HG03521 (cell line): ENCODE measurements around the gene UBA6.
"Not testable (repeated sequence)": the region's sequence is repeated elsewhere in the genome, so short reads cannot be mapped to it uniquely, and the experiment has no call there.

ENCODE experiments used
- ATAC-seq: cut with Tn5 transposase; IDR thresholded peaks from one replicate; pipeline ENCODE4 v1.9.1; 2021; ENCODE audit warnings: mild to moderate bottlenecking, moderate library complexity; ENCODE audit not compliant: unreplicated experiment

UBA6 gene

DNA sequence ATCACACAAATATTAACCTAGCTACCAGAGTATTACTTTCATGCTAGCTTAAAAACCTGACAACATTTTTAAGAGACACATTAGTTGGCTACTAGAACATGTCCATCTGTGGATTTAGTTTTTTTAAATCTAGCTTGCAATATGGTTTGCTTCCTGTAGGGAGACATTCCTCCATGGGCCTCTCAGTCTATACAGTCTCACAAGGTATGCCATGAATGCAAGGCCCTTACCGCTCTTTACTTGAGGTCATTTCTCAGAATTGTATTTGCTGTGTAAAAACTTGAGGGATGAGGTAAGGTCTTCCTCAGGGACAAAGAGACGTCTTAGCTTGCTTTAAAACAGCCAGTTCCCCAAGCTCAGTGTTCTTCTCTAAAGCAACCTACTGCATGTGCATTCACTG lies 26.9 kb downstream of the UBA6 start:
- ATAC-seq, result no peak

- no peak for ATAC-seq
Observed at GRCh38 chr4:67668315-67668714, 32.6 kb downstream of the UBA6 start.

DNA sequence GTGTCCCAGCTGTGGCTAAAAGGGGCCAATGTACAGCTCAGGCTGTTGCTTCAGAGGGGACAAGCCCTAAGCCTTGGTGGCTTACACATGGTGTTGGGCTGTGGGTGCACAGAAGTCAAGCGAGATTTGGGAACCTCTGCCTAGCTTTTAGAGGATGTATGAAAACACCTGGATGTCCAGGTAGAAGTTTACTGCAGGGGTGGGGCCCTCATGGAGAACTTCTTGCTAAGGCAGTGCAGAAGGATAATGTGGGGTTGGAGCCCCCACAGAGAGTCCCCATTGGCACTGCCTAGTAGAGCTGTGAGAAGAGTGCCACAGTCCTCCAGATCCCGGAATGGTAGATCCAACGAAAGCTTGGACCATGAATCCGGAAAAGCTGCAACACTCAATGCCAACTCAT lies 40.5 kb downstream of the UBA6 start:
- ATAC-seq, result no peak

DNA sequence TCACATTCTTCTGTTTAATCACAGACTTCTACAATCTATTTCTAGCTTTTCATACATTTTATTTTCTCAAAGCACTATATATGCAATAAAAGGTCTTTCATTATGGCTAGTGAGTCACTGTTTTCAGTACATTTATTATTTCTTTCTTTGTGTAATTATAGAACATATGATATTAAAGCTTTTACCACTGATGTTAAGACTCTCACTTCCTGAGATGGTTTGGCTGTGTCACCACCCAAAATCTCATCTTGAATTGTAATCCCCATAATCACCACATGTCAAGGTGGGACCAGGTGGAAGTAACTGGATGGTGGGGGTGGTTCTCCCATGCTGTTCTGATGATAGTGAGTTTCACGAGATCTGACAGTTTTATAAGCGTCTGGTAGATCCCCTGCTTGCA lies 41.9 kb downstream of the UBA6 start:
- ATAC-seq, result no peak

- ATAC-seq, result no peak
Observed at GRCh38 chr4:67658302-67658701, 42.7 kb downstream of the UBA6 start.

- no peak for ATAC-seq
Observed at GRCh38 chr4:67651536-67651935, 49.4 kb downstream of the UBA6 start.

DNA sequence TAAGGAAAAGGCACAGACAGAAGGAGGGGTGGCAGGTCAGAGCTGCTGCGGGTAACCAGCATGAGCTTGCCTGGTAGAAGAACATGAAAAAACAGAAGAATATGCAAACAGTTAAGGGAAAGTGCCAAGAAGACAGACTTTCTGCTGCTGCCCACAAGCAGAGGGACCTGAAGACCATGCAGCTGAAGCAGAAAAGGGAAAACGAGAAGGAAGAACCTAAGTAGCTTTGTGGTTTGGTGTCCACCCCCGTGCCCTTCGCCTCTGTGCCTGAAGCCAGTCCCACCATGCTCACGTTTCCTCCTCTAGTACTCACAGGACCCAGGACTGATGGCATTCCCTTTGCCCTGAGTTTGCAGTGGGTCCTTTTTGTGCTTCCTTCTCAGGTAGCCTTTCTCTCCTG lies 62.8 kb downstream of the UBA6 start:
- no peak for ATAC-seq

GRCh38 chr4:67636978-67637377 lies 64.0 kb downstream of the UBA6 start:
- ATAC-seq, result not testable (repeated sequence)

DNA sequence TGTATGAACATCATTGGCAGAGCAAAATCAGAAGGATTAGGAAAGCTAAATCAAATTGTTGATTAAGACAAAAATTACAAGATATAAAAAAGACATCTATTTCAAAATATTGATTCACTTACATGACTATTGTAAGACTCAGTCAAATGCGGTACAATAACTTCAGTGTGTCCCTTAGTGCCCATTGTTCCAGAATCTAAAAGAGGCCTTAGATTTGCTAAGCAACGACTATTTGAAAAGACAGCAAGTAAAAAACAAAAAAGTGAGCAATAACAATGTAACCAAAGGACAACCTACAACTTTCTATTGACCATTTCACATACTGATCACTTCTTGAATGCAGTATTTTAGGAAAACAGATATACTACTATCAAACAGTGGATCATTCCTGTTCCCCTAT lies 65.6 kb downstream of the UBA6 start:
- no peak for ATAC-seq

DNA sequence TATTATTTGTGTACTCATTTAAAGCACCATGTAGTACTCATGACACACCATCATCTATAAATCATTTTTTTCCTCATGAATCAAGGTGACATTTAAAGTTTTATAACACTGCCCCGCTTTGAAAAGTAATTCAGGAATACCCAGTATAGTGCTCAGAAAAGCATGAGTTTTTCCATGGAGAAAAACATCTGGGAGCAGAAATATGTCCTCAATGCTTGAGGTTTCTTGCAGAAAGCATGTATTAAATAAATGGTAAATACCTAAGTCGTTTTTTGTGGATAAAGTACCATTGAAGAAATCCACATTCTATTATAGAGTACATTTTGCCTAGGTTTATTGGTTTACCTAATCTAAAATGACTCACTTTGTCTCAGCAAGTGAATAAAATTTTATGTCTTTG lies 66.2 kb downstream of the UBA6 start:
- ATAC-seq, result no peak

- ATAC-seq, result no peak
Observed at GRCh38 chr4:67632492-67632891, 68.5 kb downstream of the UBA6 start.

DNA sequence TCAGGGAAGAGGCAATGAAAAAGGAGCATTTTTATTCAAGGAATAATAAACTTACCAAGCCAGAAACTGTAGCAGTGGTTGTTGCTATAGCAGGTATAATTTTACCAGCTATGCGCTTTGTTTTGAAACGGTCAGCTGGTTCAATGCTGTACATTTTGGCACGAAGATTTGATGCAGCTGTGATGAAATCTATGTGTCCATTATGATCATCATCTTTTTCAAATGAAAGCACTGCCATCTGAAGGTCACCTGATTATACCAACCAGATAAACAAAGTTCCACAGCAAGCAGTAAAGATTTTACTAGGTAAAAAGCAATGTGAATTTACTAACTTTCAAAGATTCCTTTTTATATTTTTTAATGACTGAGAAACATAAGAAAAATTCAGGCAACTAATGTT lies 76.0 kb downstream of the UBA6 start:
- ATAC-seq, result no peak

- ATAC-seq, result no peak
Observed at GRCh38 chr4:67616478-67616877, 84.5 kb downstream of the UBA6 start.

- no peak for ATAC-seq
Observed at GRCh38 chr4:67615119-67615518, 85.8 kb downstream of the UBA6 start.

DNA sequence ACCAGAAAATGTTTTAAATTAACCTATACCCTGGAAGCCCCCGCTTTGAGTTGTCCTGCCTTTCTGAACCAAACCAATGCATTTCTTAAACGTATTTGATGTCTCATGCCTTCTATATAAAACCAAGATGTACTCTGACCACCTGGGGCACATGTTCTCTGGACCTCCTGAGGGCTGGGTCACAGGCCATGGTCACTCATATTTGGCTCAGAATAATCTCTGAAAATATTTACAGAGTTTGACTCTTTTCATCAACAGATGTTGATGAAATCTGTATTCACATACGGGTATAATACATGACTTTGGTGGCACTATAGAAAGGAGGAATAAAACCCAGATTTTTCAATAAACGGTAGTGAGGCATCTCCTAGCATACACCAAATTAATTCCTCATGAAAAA lies 86.8 kb downstream of the UBA6 start:
- no peak for ATAC-seq

DNA sequence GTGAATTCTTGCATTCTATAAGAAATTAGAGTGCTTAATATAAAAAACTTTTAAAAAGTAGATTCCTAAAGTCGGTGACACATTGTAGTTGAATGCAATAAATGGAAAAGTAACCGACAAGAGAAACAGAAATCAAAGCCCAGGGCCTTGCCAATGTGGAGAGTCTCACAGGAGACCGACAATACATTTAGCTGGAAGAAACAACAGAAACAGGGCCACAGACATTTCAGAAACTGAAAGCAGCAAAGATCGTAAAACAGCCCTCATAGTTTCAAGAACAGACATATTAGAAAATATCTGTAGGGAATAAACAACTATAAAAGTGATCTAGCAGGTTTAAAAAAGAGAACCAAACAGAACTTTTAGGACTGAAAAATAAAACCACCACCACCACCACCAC lies 92.9 kb downstream of the UBA6 start:
- no peak for ATAC-seq

DNA sequence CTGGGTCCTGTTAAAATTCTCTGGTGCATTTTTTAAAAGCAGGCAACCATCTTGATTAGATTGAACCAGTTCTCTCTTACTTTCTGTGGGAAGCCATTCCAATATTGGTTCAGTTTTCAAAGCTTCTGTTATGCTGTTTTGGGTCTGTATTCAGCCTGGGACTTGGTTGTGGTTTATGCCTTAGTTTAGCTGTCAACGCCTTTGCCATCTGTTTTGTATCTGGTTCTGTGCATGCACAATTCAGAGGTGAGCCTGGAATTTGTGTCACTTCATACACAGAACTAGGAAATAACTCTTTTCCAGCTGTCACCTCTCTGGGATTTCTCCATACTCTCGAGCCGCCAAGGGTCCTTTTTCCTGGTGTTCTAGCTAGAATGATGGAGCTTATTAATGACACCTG lies 96.2 kb downstream of the UBA6 start:
- no peak for ATAC-seq

DNA sequence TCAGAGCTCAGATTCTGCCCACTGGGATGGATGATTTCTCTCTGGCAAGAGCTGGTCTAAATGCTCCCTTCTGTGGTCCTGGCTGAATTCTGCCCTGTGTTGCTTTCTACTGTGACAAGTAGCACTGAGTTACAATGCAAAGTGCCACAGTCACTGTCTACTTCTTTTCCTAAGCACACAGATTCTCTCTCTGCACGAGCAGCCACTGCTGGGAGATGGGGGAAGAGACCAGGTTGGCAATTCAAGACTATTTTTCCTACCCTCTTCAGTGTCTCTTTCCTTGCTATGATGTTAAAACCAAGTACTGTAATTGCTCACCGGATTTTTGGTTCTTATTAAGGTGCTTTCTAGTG lies 97.0 kb downstream of the UBA6 start:
- ATAC-seq, result no peak

- no peak for ATAC-seq
Observed at GRCh38 chr4:67603310-67604028, 97.5 kb downstream of the UBA6 start.

- ATAC-seq, result no peak
Observed at GRCh38 chr4:67593741-67594175, 107.2 kb downstream of the UBA6 start.

- no peak for ATAC-seq
Observed at GRCh38 chr4:67587156-67587555, 113.8 kb downstream of the UBA6 start.

- no peak for ATAC-seq
Observed at GRCh38 chr4:67584496-67584895, 116.5 kb downstream of the UBA6 start.

GRCh38 chr4:67581913-67582312 lies 119.0 kb downstream of the UBA6 start:
- ATAC-seq, result no peak
